ENCODE results near the gene DDIT3.

The DDIT3 gene

GRCh38 chr12:57470286-57470969, 49.9 kb downstream of the DDIT3 start:
- DNase-seq (ENCODE audit: low read depth in 2 of 3, low spot score in 1 of 3): no peak

DNA sequence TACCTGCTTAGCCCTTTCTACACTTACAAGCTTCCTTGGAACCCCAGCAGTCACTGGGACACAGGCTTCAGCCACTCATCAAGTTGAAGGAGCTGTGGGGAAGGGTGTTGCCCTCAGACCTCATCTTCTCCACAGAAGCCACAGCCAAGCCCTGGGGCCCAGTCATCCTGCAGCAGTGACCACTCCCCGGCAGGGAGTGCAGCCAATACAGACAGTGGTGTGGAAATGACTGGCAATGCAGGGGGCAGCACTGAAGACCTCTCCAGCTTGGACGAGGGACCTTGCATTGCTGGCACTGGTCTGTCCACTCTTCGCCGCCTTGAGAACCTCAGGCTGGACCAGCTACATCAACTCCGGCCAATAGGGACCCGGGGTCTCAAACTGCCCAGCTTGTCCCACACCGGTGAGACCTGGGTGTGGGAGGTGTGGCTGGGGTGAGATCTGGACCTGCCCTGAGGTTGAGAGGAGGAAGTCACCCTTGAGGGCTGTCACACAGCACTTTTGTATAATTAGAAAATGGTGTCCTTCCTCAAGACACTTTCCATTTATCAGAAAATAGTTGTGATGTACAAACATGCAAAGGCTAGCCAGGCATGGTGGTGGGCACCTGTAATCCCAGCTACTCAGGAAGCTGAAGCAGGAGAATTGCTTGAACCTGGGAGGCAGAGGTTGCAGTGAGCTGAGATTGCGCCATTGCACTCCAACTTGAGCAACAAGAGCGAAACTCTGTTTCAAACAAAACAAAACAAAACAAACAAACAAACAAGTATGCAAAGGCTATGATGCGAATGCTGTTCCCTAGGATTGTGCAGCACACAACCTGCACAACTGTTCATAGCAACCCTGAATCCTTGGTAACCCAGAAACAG, 50.8 kb downstream of the DDIT3 start:
- DNase-seq (ENCODE audit: low read depth in 2 of 3, low spot score in 1 of 3): no peak

- no peak for DNase-seq (ENCODE audit: low read depth in 2 of 3, low spot score in 1 of 3)
Observed at GRCh38 chr12:57467915-57468314, 52.4 kb downstream of the DDIT3 start.

DNA sequence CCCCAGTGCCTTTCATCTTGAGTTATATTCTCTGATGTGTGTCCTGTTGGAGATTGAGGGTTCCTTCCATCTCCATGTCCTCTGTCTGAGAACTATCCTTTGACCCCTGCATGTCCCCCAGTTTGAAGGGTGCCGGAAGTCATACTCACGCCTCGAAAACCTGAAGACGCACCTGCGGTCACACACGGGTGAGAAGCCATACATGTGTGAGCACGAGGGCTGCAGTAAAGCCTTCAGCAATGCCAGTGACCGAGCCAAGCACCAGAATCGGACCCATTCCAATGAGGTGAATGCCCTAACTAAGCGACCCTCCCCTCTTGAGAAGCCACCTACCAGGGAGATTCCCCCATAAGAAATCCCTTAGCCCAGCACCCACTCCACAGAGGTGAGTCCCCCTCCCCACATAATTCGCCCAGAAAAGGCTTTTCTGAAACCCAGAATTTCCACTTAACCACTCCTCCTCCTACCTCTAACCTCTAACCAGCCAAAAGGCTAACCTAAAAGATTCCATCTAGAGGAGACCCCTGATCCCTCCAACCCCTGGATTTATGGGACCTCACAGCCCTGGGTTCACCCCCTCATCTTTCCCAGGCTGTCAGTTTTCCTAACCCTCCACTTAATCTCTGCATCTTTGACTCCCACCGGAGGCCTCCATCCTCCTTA, 53.0 kb downstream of the DDIT3 start:
- DNase-seq (ENCODE audit: low read depth in 2 of 3, low spot score in 1 of 3): no peak
